Kidney tubule cell (primary cell): ENCODE data around the gene RNF215.

Experiments
- DNase-seq: peaks from one replicate; pipeline ENCODE4 v3.0.0-alpha.2; 2018; ENCODE audit warnings: low spot score

RNF215 gene

DNA sequence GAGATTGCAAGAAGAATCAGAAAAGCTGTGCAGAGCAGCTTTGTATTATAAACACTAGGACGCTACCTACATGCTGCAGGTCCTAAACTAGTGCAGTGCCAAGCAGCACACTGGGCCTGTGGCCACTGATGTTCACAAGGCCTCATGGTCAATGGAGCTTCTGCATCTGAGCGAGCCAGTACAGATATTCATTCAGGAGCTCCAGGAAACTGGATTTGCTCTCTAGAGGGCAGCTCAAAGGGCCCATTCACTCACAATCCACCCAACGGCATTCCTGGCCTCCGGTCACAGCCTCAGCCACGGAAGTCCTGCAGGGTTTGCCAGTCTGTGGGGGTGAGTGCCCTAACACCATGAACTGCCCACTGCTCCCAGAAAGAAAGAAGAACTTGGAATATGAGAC, 54.7 kb downstream of the RNF215 start:
- no peak for DNase-seq
